SHP77 (cell line): Measurements from ENCODE around the gene VPS37B.
A peak's percentile ranks its signal among the peaks of the same experiment; 100 is the strongest.

Source experiments
- DNase-seq, 2 experiments: peaks; one replicate each; lab custom pipeline; 2025; lab: John Stamatoyannopoulos, UW

VPS37B gene

GRCh38 chr12:122866379-122866778 is 29.5 kb downstream of the VPS37B start:
- no peak for DNase-seq

- DNase-seq = peak; percentile 63 to 66
These were observed 30.4 kb downstream of the VPS37B start for GRCh38 chr12:122865268-122866231.

GRCh38 chr12:122864894-122865253 is 31.1 kb downstream of the VPS37B start:
- DNase-seq = no peak

GRCh38 chr12:122862872-122863701 is 32.8 kb downstream of the VPS37B start:
- peak; percentile 44 to 54 for DNase-seq

GRCh38 chr12:122862110-122862634 is 33.8 kb downstream of the VPS37B start:
- DNase-seq = no peak

- no peak for DNase-seq
These were observed 34.3 kb downstream of the VPS37B start for GRCh38 chr12:122861587-122861970.

GRCh38 chr12:122860854-122861586 is 34.9 kb downstream of the VPS37B start:
- no peak for DNase-seq

GRCh38 chr12:122860040-122860853 is 35.7 kb downstream of the VPS37B start:
- DNase-seq = peak; percentile 63 to 76

GRCh38 chr12:122859303-122860039 is 36.5 kb downstream of the VPS37B start:
- no peak for DNase-seq

- DNase-seq = no peak
These were observed 37.2 kb downstream of the VPS37B start for GRCh38 chr12:122858591-122859302.

GRCh38 chr12:122858171-122858570 is 37.8 kb downstream of the VPS37B start:
- no peak for DNase-seq

- DNase-seq = peak in 1 of 2 experiments; percentile 18
These were observed 38.8 kb downstream of the VPS37B start for GRCh38 chr12:122856999-122857671.

- DNase-seq = peak; percentile 87 to 93
These were observed 39.7 kb downstream of the VPS37B start for GRCh38 chr12:122855928-122856831.

- DNase-seq = no peak
These were observed 40.7 kb downstream of the VPS37B start for GRCh38 chr12:122855071-122855829.

- DNase-seq = no peak
These were observed 41.4 kb downstream of the VPS37B start for GRCh38 chr12:122854554-122854953.

- no peak for DNase-seq
These were observed 42.2 kb downstream of the VPS37B start for GRCh38 chr12:122853582-122854245.
